ENCODE measurements around the gene NDUFB7. TPM values are rescaled to one million over a fixed set of nuclear protein-coding genes. Genes with fewer than 3 reads are reported as not detected.
"Not testable (repeated sequence)": the region's sequence is repeated elsewhere in the genome, so short reads cannot be mapped to it uniquely, and the experiment has no call there.

NDUFB7 gene
- total RNA-seq, 2 experiments from 2014 or later = 31.7 to 39.1 TPM

DNA sequence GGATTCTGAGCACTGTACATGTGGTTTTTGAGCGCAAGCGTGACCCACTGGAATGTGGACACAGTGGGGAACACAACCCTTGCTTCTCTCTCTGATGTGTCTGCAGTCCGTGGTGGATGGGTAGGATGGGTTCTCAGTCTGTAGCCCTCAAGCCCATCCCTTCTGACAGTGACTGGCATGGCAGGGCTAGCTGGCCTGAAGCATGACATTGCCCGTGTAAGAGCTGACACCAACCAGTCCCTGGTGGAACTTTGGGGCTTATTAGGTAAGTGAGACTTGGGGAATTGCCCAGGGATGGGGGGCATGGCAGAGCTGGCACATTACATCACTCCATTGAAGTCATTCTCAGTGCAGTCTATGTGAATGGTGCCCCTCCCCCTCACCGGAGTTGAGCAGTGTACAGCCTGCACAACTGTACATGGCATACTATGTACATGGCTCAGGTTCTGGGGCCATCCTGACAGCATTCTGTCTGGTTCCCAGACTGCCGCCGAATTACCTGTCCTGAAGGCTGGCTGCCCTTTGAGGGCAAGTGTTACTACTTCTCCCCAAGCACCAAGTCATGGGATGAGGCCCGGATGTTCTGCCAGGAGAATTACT lies 27.8 kb upstream of the NDUFB7 start:
- Mint-ChIP-seq H3K9me3 (peaks cover 6% of the 10 kb centered on the region), H3K27me3 (peaks cover 5% of the 10 kb centered on the region), H3K36me3 (ENCODE audit: low read depth) (no peaks in the 10 kb centered on the region), H3K4me3 (no peak overlapping the region), H3K4me1 (ENCODE audit: low read depth) (no peaks in the 10 kb centered on the region), H3K27ac (no peak overlapping the region)
- no peak for DNase-seq
- intact Hi-C loops (cut with DNase I, micrococcal nuclease) = no loop called here
- Histone ChIP-seq H3K9me3 (ENCODE audit: control insufficient read depth in 1 of 2, insufficient read depth in 1 of 2, low read length in 2 of 2) (peaks cover 0 to 4% of the 10 kb centered on the region in 2 experiments), H3K27ac (ENCODE audit: low read depth in 1 of 2, low read length in 2 of 2) (no peak overlapping the region), H3K36me3 (ENCODE audit: insufficient read depth, low read length) (no peaks in the 10 kb centered on the region), H3K27me3 (ENCODE audit: control insufficient read depth in 1 of 2, insufficient read depth in 2 of 2, low read length in 2 of 2) (no peaks in the 10 kb centered on the region), H3K4me3 (ENCODE audit: low read length) (no peak overlapping the region), H3K4me1 (ENCODE audit: insufficient read depth, low read length) (peaks cover 4% of the 10 kb centered on the region)
- CTCF ChIA-PET = no interaction called here
- POLR2A ChIA-PET = no interaction called here
- no peak for ATAC-seq (ENCODE audit: poor library complexity)
- TF ChIP-seq, protein P1, sequence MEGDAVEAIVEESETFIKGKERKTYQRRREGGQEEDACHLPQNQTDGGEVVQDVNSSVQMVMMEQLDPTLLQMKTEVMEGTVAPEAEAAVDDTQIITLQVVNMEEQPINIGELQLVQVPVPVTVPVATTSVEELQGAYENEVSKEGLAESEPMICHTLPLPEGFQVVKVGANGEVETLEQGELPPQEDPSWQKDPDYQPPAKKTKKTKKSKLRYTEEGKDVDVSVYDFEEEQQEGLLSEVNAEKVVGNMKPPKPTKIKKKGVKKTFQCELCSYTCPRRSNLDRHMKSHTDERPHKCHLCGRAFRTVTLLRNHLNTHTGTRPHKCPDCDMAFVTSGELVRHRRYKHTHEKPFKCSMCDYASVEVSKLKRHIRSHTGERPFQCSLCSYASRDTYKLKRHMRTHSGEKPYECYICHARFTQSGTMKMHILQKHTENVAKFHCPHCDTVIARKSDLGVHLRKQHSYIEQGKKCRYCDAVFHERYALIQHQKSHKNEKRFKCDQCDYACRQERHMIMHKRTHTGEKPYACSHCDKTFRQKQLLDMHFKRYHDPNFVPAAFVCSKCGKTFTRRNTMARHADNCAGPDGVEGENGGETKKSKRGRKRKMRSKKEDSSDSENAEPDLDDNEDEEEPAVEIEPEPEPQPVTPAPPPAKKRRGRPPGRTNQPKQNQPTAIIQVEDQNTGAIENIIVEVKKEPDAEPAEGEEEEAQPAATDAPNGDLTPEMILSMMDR (IDR thresholded peaks at IDR 0.05) = no peak

DNA sequence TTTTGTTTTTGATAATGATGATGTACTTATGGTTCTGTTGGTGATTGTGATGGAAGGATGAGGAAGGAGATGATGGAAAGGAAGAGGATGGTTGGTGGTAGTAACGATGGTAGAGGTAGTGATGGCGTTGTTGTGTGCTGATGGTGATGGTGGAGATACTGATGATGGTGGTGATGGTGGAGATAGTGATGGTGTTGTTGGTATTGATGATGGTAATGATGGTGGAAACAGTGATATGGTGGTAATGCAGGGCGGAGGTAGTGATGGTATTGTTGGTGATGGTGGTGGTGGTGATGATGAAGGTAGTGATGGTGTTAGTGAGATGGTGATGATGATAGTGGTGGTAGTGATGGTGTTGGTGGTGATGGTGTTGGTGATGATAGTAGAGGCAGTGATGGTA lies 23.7 kb upstream of the NDUFB7 start:
- Histone ChIP-seq H3K27ac (ENCODE audit: low read depth in 1 of 2, low read length in 2 of 2) (no peak overlapping the region), H3K4me3 (ENCODE audit: low read length) (no peak overlapping the region), H3K9me3 (ENCODE audit: control insufficient read depth in 1 of 2, insufficient read depth in 1 of 2, low read length in 2 of 2) (no peaks in the 10 kb centered on the region), H3K36me3 (ENCODE audit: insufficient read depth, low read length) (no peaks in the 10 kb centered on the region), H3K4me1 (ENCODE audit: insufficient read depth, low read length) (no peaks in the 10 kb centered on the region), H3K27me3 (ENCODE audit: control insufficient read depth in 1 of 2, insufficient read depth in 2 of 2, low read length in 2 of 2) (no peaks in the 10 kb centered on the region)
- intact Hi-C loops (cut with DNase I, micrococcal nuclease) = no loop called here
- no peaks in the 10 kb centered on the region for H3K36me3 Mint-ChIP-seq (ENCODE audit: low read depth)
- H3K9me3 Mint-ChIP-seq = peaks cover 6% of the 10 kb centered on the region
- DNase-seq (no peak), ATAC-seq (ENCODE audit: poor library complexity) (no peak)
- H3K4me1 Mint-ChIP-seq (ENCODE audit: low read depth) = no peaks in the 10 kb centered on the region
- TF ChIP-seq, protein P1 (IDR thresholded peaks at IDR 0.05) = no peak
- H3K27ac Mint-ChIP-seq = no peak overlapping the region
- ChIA-PET POLR2A (no interaction called here), CTCF (no interaction called here)
- peaks cover 13% of the 10 kb centered on the region for H3K27me3 Mint-ChIP-seq
- H3K4me3 Mint-ChIP-seq = no peak overlapping the region

DNA sequence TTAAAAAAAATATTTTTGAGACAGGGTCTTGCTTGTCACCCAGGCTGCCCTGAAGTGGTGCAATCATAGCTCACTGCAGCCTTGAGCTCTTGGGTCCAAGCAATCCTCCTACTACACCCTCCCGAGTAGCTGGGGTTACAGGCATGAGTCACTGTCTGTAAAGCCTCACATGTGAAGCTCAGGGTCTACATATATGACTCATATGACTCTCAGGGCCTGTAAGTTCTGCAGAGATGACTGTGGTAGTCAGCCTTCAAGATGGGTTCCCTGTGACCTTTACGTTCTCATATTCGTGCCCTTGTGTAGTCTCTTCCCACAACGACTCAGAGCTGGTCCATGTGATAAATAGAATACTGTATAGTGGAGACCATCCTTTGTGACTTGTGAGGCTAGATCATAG lies 17.6 kb upstream of the NDUFB7 start:
- H3K4me3 ChIP-seq (ENCODE audit: low read length); H3K27ac ChIP-seq (ENCODE audit: low read depth in 1 of 2, low read length in 2 of 2); H3K27me3 Mint-ChIP-seq; H3K27ac Mint-ChIP-seq; ATAC-seq (ENCODE audit: poor library complexity); CTCF ChIA-PET; H3K9me3 ChIP-seq (ENCODE audit: control insufficient read depth in 1 of 2, insufficient read depth in 1 of 2, low read length in 2 of 2); H3K4me3 Mint-ChIP-seq; H3K9me3 Mint-ChIP-seq; H3K36me3 Mint-ChIP-seq (ENCODE audit: low read depth); intact Hi-C loops (cut with DNase I, micrococcal nuclease); H3K27me3 ChIP-seq (ENCODE audit: control insufficient read depth in 1 of 2, insufficient read depth in 2 of 2, low read length in 2 of 2); POLR2A ChIA-PET; H3K4me1 Mint-ChIP-seq (ENCODE audit: low read depth); H3K36me3 ChIP-seq (ENCODE audit: insufficient read depth, low read length); H3K4me1 ChIP-seq (ENCODE audit: insufficient read depth, low read length): not testable (repeated sequence)
- peak in 1 of 14 experiments; percentile 33 for DNase-seq

DNA sequence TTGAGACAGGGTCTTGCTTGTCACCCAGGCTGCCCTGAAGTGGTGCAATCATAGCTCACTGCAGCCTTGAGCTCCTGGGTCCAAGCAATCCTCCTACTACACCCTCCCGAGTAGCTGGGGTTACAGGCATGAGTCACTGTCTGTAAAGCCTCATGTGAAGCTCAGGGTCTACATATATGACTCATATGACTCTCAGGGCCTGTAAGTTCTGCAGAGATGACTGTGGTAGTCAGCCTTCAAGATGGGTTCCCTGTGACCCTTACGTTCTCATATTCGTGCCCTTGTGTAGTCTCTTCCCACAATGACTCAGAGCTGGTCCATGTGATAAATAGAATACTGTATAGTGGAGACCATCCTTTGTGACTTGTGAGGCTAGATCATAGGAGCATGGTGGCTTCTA lies 13.3 kb upstream of the NDUFB7 start:
- H3K27me3 Mint-ChIP-seq; CTCF ChIA-PET; H3K4me1 Mint-ChIP-seq (ENCODE audit: low read depth); H3K27me3 ChIP-seq (ENCODE audit: control insufficient read depth in 1 of 2, insufficient read depth in 2 of 2, low read length in 2 of 2); H3K36me3 Mint-ChIP-seq (ENCODE audit: low read depth); H3K4me1 ChIP-seq (ENCODE audit: insufficient read depth, low read length); H3K27ac Mint-ChIP-seq; H3K27ac ChIP-seq (ENCODE audit: low read depth in 1 of 2, low read length in 2 of 2); H3K9me3 ChIP-seq (ENCODE audit: control insufficient read depth in 1 of 2, insufficient read depth in 1 of 2, low read length in 2 of 2); H3K36me3 ChIP-seq (ENCODE audit: insufficient read depth, low read length); POLR2A ChIA-PET; H3K4me3 ChIP-seq (ENCODE audit: low read length); H3K9me3 Mint-ChIP-seq; intact Hi-C loops (cut with DNase I, micrococcal nuclease); H3K4me3 Mint-ChIP-seq: not testable (repeated sequence)
- peak in 2 of 14 experiments; percentile 33 to 56 for DNase-seq
- ATAC-seq (ENCODE audit: poor library complexity) = peak; percentile 51

DNA sequence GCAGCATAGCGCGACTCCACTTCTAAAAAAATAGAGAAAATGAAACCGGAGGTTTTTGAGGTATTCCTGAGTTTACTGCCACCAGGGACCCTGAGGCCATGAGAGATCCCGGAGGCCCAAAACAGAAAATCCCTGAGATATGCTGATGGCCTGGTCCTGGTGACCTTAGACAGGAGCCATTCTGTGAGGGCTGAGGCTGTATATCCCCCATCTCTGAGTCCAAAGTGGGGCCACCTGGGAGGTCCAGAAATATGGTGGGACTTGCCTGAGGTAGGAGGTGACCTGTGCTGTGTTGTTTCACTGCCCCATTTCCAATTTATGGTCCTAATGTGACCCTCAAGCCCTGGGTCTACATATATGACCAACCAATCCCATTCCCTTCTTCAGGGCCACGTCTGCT lies 12.5 kb upstream of the NDUFB7 start:
- H3K9me3 Mint-ChIP-seq; H3K36me3 Mint-ChIP-seq (ENCODE audit: low read depth); H3K27me3 ChIP-seq (ENCODE audit: control insufficient read depth in 1 of 2, insufficient read depth in 2 of 2, low read length in 2 of 2); H3K27ac ChIP-seq (ENCODE audit: low read depth in 1 of 2, low read length in 2 of 2); H3K4me3 ChIP-seq (ENCODE audit: low read length); H3K4me1 ChIP-seq (ENCODE audit: insufficient read depth, low read length); H3K9me3 ChIP-seq (ENCODE audit: control insufficient read depth in 1 of 2, insufficient read depth in 1 of 2, low read length in 2 of 2); DNase-seq; H3K4me1 Mint-ChIP-seq (ENCODE audit: low read depth); CTCF ChIA-PET; H3K36me3 ChIP-seq (ENCODE audit: insufficient read depth, low read length); H3K27ac Mint-ChIP-seq; ATAC-seq (ENCODE audit: poor library complexity); H3K27me3 Mint-ChIP-seq; POLR2A ChIA-PET; H3K4me3 Mint-ChIP-seq; intact Hi-C loops (cut with DNase I, micrococcal nuclease): not testable (repeated sequence)
